GM18519 (cell line): Measurements from ENCODE around the gene C1orf210.

Experiments
- ATAC-seq: cut with Tn5 transposase; IDR thresholded peaks from one replicate; pipeline ENCODE4 v1.9.1; 2021; ENCODE audit warnings: mild to moderate bottlenecking, moderate library complexity; ENCODE audit not compliant: unreplicated experiment, low FRiP score

C1orf210 gene

GRCh38 chr1:43296207-43296606, 10.8 kb upstream of the C1orf210 start:
- no peak for ATAC-seq

GRCh38 chr1:43294761-43295160, 9.4 kb upstream of the C1orf210 start:
- no peak for ATAC-seq

- ATAC-seq: no peak
Observed at GRCh38 chr1:43293896-43294760, 8.7 kb upstream of the C1orf210 start.

GRCh38 chr1:43293176-43293575, 7.8 kb upstream of the C1orf210 start:
- ATAC-seq: no peak

- ATAC-seq: no peak
Observed at GRCh38 chr1:43292679-43293078, 7.3 kb upstream of the C1orf210 start.

GRCh38 chr1:43292216-43292615, 6.8 kb upstream of the C1orf210 start:
- no peak for ATAC-seq

GRCh38 chr1:43288785-43289706, 3.7 kb upstream of the C1orf210 start:
- ATAC-seq: no peak

GRCh38 chr1:43288058-43288784, 2.8 kb upstream of the C1orf210 start:
- no peak for ATAC-seq

- no peak for ATAC-seq
Observed at GRCh38 chr1:43286533-43286932, 1.2 kb upstream of the C1orf210 start.

- ATAC-seq: no peak
Observed at GRCh38 chr1:43286115-43286514, 734 bp upstream of the C1orf210 start.

- ATAC-seq: no peak
Observed at GRCh38 chr1:43284546-43285110, 753 bp downstream of the C1orf210 start.

- no peak for ATAC-seq
Observed at GRCh38 chr1:43284065-43284464, 1.3 kb downstream of the C1orf210 start.

GRCh38 chr1:43282220-43283195, 2.9 kb downstream of the C1orf210 start:
- no peak for ATAC-seq

GRCh38 chr1:43280692-43281091, 4.7 kb downstream of the C1orf210 start:
- no peak for ATAC-seq

- no peak for ATAC-seq
Observed at GRCh38 chr1:43279666-43280065, 5.7 kb downstream of the C1orf210 start.

- no peak for ATAC-seq
Observed at GRCh38 chr1:43279161-43279560, 6.2 kb downstream of the C1orf210 start.

- no peak for ATAC-seq
Observed at GRCh38 chr1:43277116-43277876, 8.1 kb downstream of the C1orf210 start.

GRCh38 chr1:43276673-43277072, 8.7 kb downstream of the C1orf210 start:
- no peak for ATAC-seq
